Glomerular visceral epithelial cell (primary cell): ENCODE data around the gene CAVIN3.
"Not testable (repeated sequence)": the region's sequence is repeated elsewhere in the genome, so short reads cannot be mapped to it uniquely, and the experiment has no call there.

Experiments
- DNase-seq: peaks from one replicate; pipeline ENCODE4 v3.0.0-alpha.2; 2016; ENCODE audit errors: extremely low spot score

Gene CAVIN3

GRCh38 chr11:6326303-6326702 lies 6.0 kb upstream of the CAVIN3 start:
- DNase-seq: no peak

GRCh38 chr11:6323291-6323905 lies 3.1 kb upstream of the CAVIN3 start:
- DNase-seq: no peak

GRCh38 chr11:6321961-6322362 lies 1.7 kb upstream of the CAVIN3 start:
- DNase-seq: peak; percentile 5

GRCh38 chr11:6321356-6321755 lies 1.1 kb upstream of the CAVIN3 start:
- DNase-seq: no peak

GRCh38 chr11:6319704-6320410 lies 444 bp downstream of the CAVIN3 start:
- peak; percentile 86 for DNase-seq

GRCh38 chr11:6319001-6319703 lies 1.1 kb downstream of the CAVIN3 start:
- peak; percentile 46 for DNase-seq

- DNase-seq: no peak
Observed at GRCh38 chr11:6318204-6318603, 2.1 kb downstream of the CAVIN3 start.

GRCh38 chr11:6315811-6316425 lies 4.4 kb downstream of the CAVIN3 start:
- DNase-seq: peak; percentile 58

GRCh38 chr11:6312106-6312505 lies 8.2 kb downstream of the CAVIN3 start:
- DNase-seq: no peak

- DNase-seq: peak; percentile 33
Observed at GRCh38 chr11:6307876-6308275, 12.4 kb downstream of the CAVIN3 start.

GRCh38 chr11:6305297-6305696 lies 15.0 kb downstream of the CAVIN3 start:
- DNase-seq: no peak

GRCh38 chr11:6303661-6304060 lies 16.6 kb downstream of the CAVIN3 start:
- DNase-seq: no peak

- no peak for DNase-seq
Observed at GRCh38 chr11:6301096-6301495, 19.2 kb downstream of the CAVIN3 start.

GRCh38 chr11:6300325-6300724 lies 20.0 kb downstream of the CAVIN3 start:
- peak; percentile 33 for DNase-seq

GRCh38 chr11:6298605-6299004 lies 21.7 kb downstream of the CAVIN3 start:
- DNase-seq: peak; percentile 23

- peak; percentile 6 for DNase-seq
Observed at GRCh38 chr11:6297831-6298230, 22.5 kb downstream of the CAVIN3 start.

GRCh38 chr11:6285019-6285418 lies 35.3 kb downstream of the CAVIN3 start:
- no peak for DNase-seq

GRCh38 chr11:6284250-6284649 lies 36.1 kb downstream of the CAVIN3 start:
- no peak for DNase-seq

GRCh38 chr11:6283453-6284023 lies 36.8 kb downstream of the CAVIN3 start:
- DNase-seq: no peak

- not testable (repeated sequence) for DNase-seq
Observed at GRCh38 chr11:6280809-6281208, 39.5 kb downstream of the CAVIN3 start.

GRCh38 chr11:6273188-6273587 lies 47.1 kb downstream of the CAVIN3 start:
- DNase-seq: no peak

- no peak for DNase-seq
Observed at GRCh38 chr11:6271598-6271997, 48.7 kb downstream of the CAVIN3 start.
